Measurements from ENCODE around the gene ADD3. TPM values are rescaled to one million over a fixed set of nuclear protein-coding genes. Genes with fewer than 3 reads are reported as not detected.

The ADD3 gene
- polyA plus RNA-seq, 3 donors = 94.8 to 126 (median 111) TPM

DNA sequence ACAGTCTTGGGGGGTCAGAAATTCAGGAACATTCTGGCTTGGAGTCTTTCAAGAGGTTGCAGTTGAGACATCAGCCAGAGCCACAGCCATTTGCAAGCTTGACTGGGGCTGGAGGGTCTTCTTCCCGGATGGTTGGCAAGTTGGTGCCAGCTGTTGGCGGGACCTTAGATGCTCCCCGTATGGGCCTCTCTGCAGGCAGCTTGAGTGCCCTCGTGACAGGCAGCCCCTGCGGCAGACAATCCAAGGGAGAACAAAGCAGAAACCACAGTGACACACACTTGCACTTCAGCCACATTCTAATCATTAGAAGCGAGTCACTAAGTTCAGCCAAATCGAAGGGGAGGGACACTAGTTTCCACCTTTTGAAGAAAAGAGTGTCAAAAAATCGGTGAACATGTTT, 140.2 kb downstream of the ADD3 start:
- peak overlapping the region in 3 of 7 donors; percentile 17 to 77 (median 54) for H3K27ac Mint-ChIP-seq

DNA sequence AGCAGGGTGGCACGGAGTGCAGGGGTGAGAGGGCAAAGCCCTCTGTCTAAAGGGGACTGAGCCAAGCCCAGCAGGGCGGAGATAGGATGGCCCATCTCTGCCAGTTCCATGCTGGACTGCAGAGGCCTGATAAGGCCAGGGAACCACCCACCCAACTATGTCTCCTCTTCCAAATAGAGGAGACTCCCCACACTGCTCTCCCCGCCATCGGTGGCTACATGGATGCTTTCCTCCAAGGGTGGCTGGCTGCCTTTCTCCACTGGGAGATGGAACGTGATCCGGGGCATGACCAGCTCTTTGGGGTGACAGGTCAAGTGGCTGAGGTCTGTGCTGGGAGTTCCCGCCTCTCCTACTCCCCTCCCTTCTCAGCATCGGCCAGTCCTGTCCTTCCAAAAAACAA, 141.5 kb downstream of the ADD3 start:
- Mint-ChIP-seq H3K27me3 (ENCODE audit: low read depth in 3 of 3) (peaks cover 15 to 28% (median 18%) of the 10 kb centered on the region in 3 donors), H3K4me1 (peaks cover 44% of the 10 kb centered on the region)
- DNase-seq = no peak

More for the DNA sequence above, 140.2 kb downstream of the ADD3 start:
- H3K4me2 ChIP-seq (replicated peaks; ENCODE audit: extremely low read depth, low read length, poor library complexity, severe bottlenecking) = no peak overlapping the region
- DNase-seq = no peak
- H3K9ac ChIP-seq (ENCODE audit: insufficient read depth, low read length, poor library complexity, severe bottlenecking) = no peak overlapping the region
- Mint-ChIP-seq H3K36me3 (peaks cover 0 to 7% of the 10 kb centered on the region in 2 donors), H3K4me3 (peak overlapping the region in 1 of 2 donors; percentile 5), H3K9me3 (peaks cover 0 to 4% (median 0%) of the 10 kb centered on the region in 7 donors), H3K4me1 (peaks cover 38% of the 10 kb centered on the region), H3K27me3 (ENCODE audit: low read depth in 3 of 3) (peaks cover 11 to 21% (median 15%) of the 10 kb centered on the region in 3 donors)
- no peaks in the 10 kb centered on the region for H4K20me1 ChIP-seq (ENCODE audit: insufficient read depth, low read length)
- no peaks in the 10 kb centered on the region for H3K79me2 ChIP-seq (ENCODE audit: insufficient read depth, low read length)
- intact Hi-C loops (cut with micrococcal nuclease) = loop anchor here in 1 of 2 donors (5.0 kb wide), 1 partner anchor 409 kb away; no protein-coding TSS in a partner anchor
- no peak overlapping the region for H3K27ac ChIP-seq (ENCODE audit: low read depth in 1 of 2, low read length in 2 of 2)
- H3K9me3 ChIP-seq (replicated peaks in 1 of 2; ENCODE audit: control insufficient read depth in 1 of 2, insufficient read depth in 1 of 2, low read length in 2 of 2) = no peaks in the 10 kb centered on the region
- H3K4me3 ChIP-seq (replicated peaks in 1 of 3; ENCODE audit: low read depth in 2 of 3, low read length in 3 of 3) = no peak overlapping the region
- H2AFZ ChIP-seq (ENCODE audit: insufficient read depth, low read depth, low read length, poor library complexity, severe bottlenecking) = no peak overlapping the region
- WGBS (ENCODE audit: insufficient coverage) = 31% methylated on average over 4 of the region's 8 CpGs
- peaks cover 26 to 30% of the 10 kb centered on the region in 2 donors for H3K4me1 ChIP-seq (ENCODE audit: control insufficient read depth in 1 of 2, insufficient read depth in 2 of 2, low read length in 2 of 2)
- TF ChIP-seq, protein P1, sequence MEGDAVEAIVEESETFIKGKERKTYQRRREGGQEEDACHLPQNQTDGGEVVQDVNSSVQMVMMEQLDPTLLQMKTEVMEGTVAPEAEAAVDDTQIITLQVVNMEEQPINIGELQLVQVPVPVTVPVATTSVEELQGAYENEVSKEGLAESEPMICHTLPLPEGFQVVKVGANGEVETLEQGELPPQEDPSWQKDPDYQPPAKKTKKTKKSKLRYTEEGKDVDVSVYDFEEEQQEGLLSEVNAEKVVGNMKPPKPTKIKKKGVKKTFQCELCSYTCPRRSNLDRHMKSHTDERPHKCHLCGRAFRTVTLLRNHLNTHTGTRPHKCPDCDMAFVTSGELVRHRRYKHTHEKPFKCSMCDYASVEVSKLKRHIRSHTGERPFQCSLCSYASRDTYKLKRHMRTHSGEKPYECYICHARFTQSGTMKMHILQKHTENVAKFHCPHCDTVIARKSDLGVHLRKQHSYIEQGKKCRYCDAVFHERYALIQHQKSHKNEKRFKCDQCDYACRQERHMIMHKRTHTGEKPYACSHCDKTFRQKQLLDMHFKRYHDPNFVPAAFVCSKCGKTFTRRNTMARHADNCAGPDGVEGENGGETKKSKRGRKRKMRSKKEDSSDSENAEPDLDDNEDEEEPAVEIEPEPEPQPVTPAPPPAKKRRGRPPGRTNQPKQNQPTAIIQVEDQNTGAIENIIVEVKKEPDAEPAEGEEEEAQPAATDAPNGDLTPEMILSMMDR (IDR thresholded peaks at IDR 0.05) = no peak
- peaks cover 0 to 3% of the 10 kb centered on the region in 2 donors for H3K27me3 ChIP-seq (ENCODE audit: control insufficient read depth in 2 of 2, insufficient read depth in 2 of 2, low read length in 2 of 2)
- no peaks in the 10 kb centered on the region for H3K36me3 ChIP-seq (replicated peaks in 1 of 2; ENCODE audit: control insufficient read depth in 1 of 2, insufficient read depth in 2 of 2, low read length in 2 of 2)

More for the DNA sequence above, 141.5 kb downstream of the ADD3 start:
- WGBS (ENCODE audit: insufficient coverage) = 100% methylated on average over 2 of the region's 8 CpGs
- no peak overlapping the region for H3K4me3 ChIP-seq (replicated peaks in 1 of 3; ENCODE audit: low read depth in 2 of 3, low read length in 3 of 3)
- intact Hi-C loops (cut with micrococcal nuclease) = loop anchor here in 1 of 2 donors (5.0 kb wide), 1 partner anchor 408 kb away; no protein-coding TSS in a partner anchor
- TF ChIP-seq, protein P1 (IDR thresholded peaks at IDR 0.05) = no peak
- H3K36me3 ChIP-seq (replicated peaks in 1 of 2; ENCODE audit: control insufficient read depth in 1 of 2, insufficient read depth in 2 of 2, low read length in 2 of 2) = no peaks in the 10 kb centered on the region
- Mint-ChIP-seq H3K27ac (no peak overlapping the region), H3K4me3 (peak overlapping the region in 1 of 2 donors; percentile 26), H3K36me3 (peaks cover 0 to 8% of the 10 kb centered on the region in 2 donors), H3K9me3 (peaks cover 0 to 3% (median 0%) of the 10 kb centered on the region in 7 donors)
- no peaks in the 10 kb centered on the region for H4K20me1 ChIP-seq (ENCODE audit: insufficient read depth, low read length)
- H3K27ac ChIP-seq (ENCODE audit: low read depth in 1 of 2, low read length in 2 of 2) = no peak overlapping the region
- H3K9me3 ChIP-seq (replicated peaks in 1 of 2; ENCODE audit: control insufficient read depth in 1 of 2, insufficient read depth in 1 of 2, low read length in 2 of 2) = no peaks in the 10 kb centered on the region
- peaks cover 23% of the 10 kb centered on the region in 2 donors for H3K4me1 ChIP-seq (ENCODE audit: control insufficient read depth in 1 of 2, insufficient read depth in 2 of 2, low read length in 2 of 2)
- no peak overlapping the region for H2AFZ ChIP-seq (ENCODE audit: insufficient read depth, low read depth, low read length, poor library complexity, severe bottlenecking)
- peaks cover 0 to 3% of the 10 kb centered on the region in 2 donors for H3K27me3 ChIP-seq (ENCODE audit: control insufficient read depth in 2 of 2, insufficient read depth in 2 of 2, low read length in 2 of 2)
- H3K9ac ChIP-seq (ENCODE audit: insufficient read depth, low read length, poor library complexity, severe bottlenecking) = no peak overlapping the region
- H3K79me2 ChIP-seq (ENCODE audit: insufficient read depth, low read length) = no peaks in the 10 kb centered on the region
- no peak overlapping the region for H3K4me2 ChIP-seq (replicated peaks; ENCODE audit: extremely low read depth, low read length, poor library complexity, severe bottlenecking)

Data from CD14-positive monocyte (primary cell).